HG03378 (cell line): ENCODE data around the gene RBM46.
"Not testable (repeated sequence)": the region's sequence is repeated elsewhere in the genome, so short reads cannot be mapped to it uniquely, and the experiment has no call there.

Experiments
- ATAC-seq: cut with Tn5 transposase; IDR thresholded peaks from one replicate; pipeline ENCODE4 v1.9.1; 2021; ENCODE audit warnings: mild to moderate bottlenecking, moderate library complexity; ENCODE audit not compliant: unreplicated experiment

RBM46 gene

DNA sequence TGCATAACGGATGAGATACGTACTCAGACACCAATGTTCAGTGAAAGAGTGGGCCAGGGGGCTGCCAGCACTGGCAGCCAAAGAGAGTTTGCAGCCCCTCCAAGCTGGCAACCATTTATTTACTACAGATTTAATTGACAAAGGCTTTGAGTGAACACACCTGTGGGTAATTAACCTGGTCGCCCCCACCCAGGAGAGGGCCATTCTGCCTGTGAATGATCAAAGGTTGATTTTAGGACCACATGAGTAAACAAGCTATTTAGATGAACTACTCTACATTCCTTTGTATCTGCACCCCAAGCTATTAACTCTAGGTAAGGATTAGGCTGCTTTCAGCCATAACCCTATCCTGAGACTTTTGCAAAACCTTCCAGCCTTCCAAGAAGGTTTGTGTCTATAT is 55.0 kb downstream of the RBM46 start:
- ATAC-seq, result no peak

DNA sequence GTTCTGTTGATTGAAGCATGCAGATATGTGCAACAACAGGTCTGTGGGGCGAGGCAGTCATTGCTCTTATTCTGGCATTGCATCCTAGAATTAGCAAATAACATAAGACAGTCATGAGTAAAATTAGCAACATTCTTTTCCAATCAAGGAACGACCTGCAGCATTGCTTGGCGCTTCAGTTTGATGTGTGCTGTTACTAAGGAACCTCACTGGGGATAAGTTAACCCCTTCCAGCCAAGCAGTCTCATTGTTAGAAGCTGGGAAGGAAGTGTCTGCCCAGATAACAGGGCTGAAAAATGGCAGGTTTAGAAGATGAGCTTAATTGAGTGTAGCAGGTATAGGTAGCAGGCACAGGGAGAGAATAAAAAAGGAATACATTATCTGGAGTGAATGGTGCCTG is 55.4 kb downstream of the RBM46 start:
- no peak for ATAC-seq

DNA sequence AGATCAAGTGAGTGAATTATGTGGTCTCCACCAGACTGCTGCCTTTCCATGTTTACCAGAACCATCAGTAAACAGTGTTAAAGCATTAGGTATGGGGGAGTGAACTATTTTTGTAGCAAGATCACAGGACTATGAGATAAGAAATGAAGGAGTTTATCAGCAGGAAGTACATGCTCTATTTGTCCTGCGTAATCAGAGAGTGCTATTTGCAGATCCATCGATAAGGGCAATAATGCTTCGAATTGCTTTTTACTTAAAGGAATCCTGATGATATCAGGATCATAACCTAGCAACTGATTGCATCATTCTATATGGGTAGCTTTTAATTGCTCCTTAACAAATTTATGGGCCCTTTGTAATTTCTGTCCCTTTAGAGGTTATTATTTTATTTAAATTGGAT is 57.1 kb downstream of the RBM46 start:
- no peak for ATAC-seq

DNA sequence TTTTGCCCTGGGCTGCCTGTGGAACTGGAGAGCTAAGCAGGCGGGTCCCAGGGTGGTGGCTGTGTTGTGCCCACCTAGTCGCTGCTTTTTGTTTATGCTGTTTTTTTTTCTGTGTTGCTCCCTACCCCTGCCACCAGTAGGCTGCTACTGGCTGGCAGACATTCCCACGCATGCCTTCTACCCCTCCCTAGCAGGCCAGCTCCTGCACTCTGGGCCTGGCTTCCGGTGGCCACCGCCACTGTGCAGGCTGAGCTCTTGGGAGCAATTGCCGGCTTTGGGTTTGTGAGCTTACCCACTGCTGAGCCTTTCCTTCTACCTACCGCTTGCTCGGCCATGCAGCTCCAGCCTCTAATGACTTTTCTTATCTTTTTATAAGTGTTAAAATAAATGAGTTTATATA is 57.6 kb downstream of the RBM46 start:
- no peak for ATAC-seq

DNA sequence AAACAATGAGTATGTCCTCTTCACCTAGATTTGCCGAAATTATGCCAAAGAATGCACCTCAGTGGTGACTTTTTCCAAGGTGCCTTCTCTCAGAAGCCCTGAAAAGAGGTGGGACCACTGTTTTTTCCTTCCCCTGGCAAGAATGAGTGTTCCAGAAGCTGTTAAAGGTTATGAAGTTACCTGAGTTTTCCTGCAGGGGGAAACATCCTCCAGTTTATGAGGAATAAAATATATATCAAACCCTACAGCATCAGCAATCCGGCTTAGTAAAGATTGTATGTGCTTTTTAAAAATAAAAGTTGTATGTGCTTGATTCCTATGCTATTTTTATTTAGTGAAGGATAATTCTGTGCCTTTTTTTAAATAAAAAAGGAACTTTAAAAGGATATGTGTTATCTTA is 73.3 kb downstream of the RBM46 start:
- no peak for ATAC-seq

DNA sequence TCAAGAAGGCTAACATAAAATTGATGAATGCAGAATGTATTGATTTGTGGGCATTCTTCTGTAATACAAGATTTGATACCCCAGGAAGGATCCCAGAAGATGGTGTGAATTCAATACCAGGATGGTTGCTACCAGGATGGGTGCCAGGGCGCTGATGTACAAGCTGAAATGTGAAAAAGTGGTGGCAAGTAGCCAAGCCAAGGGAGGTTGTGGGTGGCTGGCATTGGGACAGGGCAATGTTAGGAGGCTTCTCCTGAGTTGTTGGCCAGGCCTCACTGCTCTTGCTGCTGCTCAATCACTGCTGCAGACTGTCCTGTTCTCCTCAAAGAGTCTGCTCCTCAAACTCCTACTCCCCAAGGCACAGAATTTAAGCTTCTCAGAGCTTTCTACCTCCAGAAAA is 77.1 kb downstream of the RBM46 start:
- no peak for ATAC-seq

DNA sequence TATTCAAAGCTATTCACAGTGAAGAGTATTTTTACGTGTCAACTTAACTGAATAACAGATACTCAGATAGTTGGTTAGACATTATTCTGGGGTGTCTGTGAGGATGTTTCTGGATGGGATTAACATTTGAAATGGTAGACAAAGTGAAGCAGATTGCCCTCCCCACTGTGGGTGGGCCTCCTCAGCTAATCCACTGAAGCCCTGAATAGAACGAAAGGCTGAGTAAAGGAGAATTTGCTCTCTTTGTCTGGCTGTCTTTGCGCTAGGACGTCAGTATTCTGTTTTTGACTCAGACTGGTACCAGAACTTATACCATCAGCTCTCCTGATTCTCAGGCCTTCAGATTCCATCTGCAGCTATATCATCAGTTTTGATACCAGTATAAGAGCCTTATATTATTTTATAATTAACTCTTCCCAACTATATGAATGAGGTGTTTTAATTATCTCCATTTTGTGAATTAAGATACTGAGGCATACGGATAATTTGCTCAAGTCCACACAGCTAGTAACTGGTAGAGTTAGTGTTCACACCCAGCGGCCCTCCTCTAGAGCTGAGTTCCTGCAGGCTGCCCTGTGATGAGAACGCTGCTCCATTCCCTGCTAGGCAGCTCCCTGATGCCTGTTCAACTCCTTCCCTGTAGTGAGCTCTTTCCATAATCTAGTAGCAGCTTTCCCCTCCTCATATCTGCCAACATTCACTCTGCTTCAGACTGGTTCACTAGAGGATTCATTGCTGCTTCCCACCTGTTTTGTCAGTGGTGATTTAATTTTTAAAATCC is 87.5 kb downstream of the RBM46 start:
- ATAC-seq, result no peak

DNA sequence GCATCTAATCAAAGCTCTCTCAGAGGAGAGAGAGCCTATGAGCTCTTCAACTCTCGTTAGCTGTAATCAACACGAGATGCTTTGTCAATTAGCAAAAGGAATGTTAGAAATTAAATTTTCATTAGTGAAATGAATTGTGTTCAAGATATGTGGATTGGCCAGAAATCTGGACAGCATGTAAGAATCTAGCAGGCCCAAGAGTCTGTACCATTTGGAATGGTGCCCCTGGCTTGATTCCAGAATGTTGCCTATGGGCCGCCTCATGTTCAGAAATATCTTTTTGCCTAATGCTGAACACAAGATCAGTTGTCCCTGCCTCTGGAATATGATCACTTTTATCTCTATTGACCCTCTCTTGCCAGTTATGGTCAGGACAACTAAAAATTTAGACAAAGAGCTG is 88.2 kb downstream of the RBM46 start:
- no peak for ATAC-seq

DNA sequence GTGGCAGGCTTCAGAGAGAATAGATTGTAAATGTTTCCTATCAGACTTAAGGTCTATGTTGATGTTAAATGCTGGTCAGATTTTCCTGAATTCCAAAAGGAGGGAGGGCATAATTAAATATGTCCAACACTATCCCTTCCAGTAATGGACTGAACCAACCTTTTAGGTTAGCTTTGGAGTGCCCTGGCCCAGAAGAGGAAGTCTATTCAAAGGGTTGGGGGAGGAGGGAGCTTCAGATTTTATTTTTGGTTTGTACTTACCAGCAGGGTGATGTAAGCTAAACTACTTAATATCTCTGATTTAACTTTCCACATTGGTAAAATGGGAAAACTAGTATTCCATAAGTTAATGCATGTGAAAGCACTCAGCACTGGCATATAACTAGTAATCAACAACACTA is 91.1 kb downstream of the RBM46 start:
- ATAC-seq, result no peak

DNA sequence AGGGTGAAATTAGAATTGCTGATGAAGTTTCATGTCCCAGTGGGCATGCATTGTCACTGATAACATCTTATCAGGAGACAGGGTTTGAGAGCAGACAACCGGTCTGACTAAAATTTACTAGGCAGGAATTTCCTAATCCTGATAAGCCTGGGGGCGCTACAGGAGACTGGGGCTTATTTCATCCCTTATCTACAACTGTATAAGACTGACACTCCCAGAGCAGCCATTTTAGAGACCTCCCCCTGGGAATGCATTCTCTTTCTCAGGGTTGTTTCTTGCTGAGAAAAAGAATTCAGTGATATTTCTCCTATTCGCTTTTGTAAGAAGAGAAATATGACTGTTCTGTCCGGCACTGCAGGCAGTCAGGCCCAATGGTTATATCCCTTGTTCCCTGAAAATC is 93.0 kb downstream of the RBM46 start:
- not testable (repeated sequence) for ATAC-seq

DNA sequence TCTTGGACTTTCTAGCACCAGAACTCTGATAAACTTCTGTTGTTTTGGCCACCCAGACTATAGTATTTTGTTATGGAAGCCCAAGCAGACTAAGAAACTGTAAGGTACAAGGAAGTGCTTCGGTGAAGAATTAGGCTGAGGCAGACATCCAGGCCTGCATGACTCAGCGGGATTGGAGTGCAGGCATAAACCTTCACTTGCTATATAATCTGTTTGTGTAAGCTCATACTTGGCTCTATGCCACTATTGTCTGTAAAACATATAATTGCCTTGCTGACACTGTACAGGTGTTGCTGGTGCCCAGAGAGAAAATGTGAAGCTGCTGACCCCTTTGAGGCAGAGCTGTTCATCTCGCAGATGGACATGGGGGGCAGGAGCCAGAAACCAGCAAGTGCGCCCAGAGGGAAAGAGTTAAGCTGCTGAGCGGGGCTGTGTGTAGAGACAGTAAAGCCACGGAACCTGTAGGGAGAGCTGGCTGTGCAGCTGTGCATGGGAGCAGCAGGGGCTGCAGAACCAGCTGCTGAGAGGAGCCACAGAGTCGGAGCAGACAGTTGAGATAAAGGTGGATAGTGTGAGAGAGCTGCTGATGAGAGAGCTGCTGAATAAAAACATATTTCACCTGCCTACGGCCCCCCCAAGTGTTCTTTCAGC is 96.2 kb downstream of the RBM46 start:
- ATAC-seq, result no peak
